HepG2 (cell line): ENCODE results near the gene SHISA5. TPM values are rescaled to one million over a fixed set of nuclear protein-coding genes. Genes with fewer than 3 reads are reported as not detected.

ENCODE experiments used
- ATAC-seq: fragments of 200-7000 bp; cut with Tn5 transposase; 3 replicates; pipeline ENCODE4 v1.9.1; 2020; ENCODE audit warnings: mild to moderate bottlenecking, moderate library complexity
- BruUV-seq: library from RNA; stranded (reverse); fragments of 400-500 nt; replicated peaks from 2 replicates; lab custom pipeline; 2021; lab: Mats Ljungman, UMichigan
- CTCF ChIA-PET: fragments of 300-600 bp; formaldehyde crosslinking; extraction: SDS; loops from one replicate; lab custom pipeline; 2021; ENCODE audit warnings: low total read pairs, inconsistent platforms, low intra/inter-chr PET ratio; lab: Yijun Ruan, JAX
- POLR2A ChIA-PET: fragments of 350-600 bp; sonication (Branson Sonifier 250); formaldehyde crosslinking; loops from one replicate; lab custom pipeline; 2020; ENCODE audit warnings: antibody characterized with exemption, inconsistent platforms; lab: Yijun Ruan, JAX
- DNase-seq: peaks from one replicate; pipeline ENCODE4 v3.0.0-alpha.2; 2015; ENCODE audit warnings: low spot score
- FAIRE-seq: peaks from 3 replicates; lab custom pipeline; 2011; peaks lifted over from hg19 to GRCh38; lab: Jason Lieb, UNC
- H2AFZ ChIP-seq: one replicate; pipeline ENCODE4 v1.6.1; 2011; ENCODE audit warnings: low read length, inconsistent platforms
- H3K27ac ChIP-seq: fragments of 300-600 bp; 3 replicates; pipeline ENCODE4 v1.8.0; 2011; ENCODE audit warnings: mixed run types, mild to moderate bottlenecking, mixed read lengths, low read length, inconsistent platforms; ENCODE audit not compliant: insufficient read depth; ENCODE audit errors: extremely low read length
- H3K27me3 ChIP-seq, 2 experiments: fragments of 200-600 bp in 1 of 2; 2 replicates in 1 of 2; 3 replicates in 1 of 2; pipeline versions ENCODE4 v1.6.0 to v1.8.0; 2011; ENCODE audit warnings: low read length in 2 of 2, mild to moderate bottlenecking in 2 of 2, moderate library complexity in 2 of 2, inconsistent platforms in 1 of 2; ENCODE audit not compliant: insufficient read depth in 2 of 2, control insufficient read depth in 1 of 2
- H3K36me3 ChIP-seq, 2 experiments: fragments of 200-600 bp in 1 of 2; replicated peaks in 1 of 2; 2 replicates in 1 of 2; 3 replicates in 1 of 2; pipeline versions ENCODE4 v1.5.1 to v1.8.0; 2011; ENCODE audit warnings: low read length in 2 of 2, inconsistent platforms in 1 of 2; ENCODE audit not compliant: insufficient read depth in 2 of 2, control insufficient read depth in 1 of 2
- H3K4me1 ChIP-seq: 2 replicates; pipeline ENCODE4 v1.5.1; 2012; ENCODE audit warnings: low read length, inconsistent platforms; ENCODE audit not compliant: insufficient read depth
- H3K4me2 ChIP-seq: 2 replicates; pipeline ENCODE4 v1.6.0; 2011; ENCODE audit warnings: low read depth, low read length, inconsistent platforms
- H3K4me3 ChIP-seq, 3 experiments: fragments of 200-600 bp in 1 of 3; sonication (generic), shearing (Covaris generic) in 1 of 3; replicated peaks in 1 of 3; 2 replicates each; pipeline ENCODE4 v1.5.1; 2011 to 2016; ENCODE audit warnings: low read length in 3 of 3, inconsistent platforms in 2 of 3, low read depth in 2 of 3, mild to moderate bottlenecking in 2 of 3, control low read depth in 1 of 3, mixed read lengths in 1 of 3; ENCODE audit not compliant: insufficient read depth in 1 of 3
- H3K79me2 ChIP-seq: one replicate; pipeline ENCODE4 v1.6.1; 2011; ENCODE audit warnings: low read length, inconsistent platforms; ENCODE audit not compliant: insufficient read depth
- H3K9ac ChIP-seq: 2 replicates; pipeline ENCODE4 v1.6.0; 2011; ENCODE audit warnings: mild to moderate bottlenecking, low read depth, low read length, inconsistent platforms; ENCODE audit not compliant: insufficient read depth
- H3K9me3 ChIP-seq: 2 replicates; pipeline ENCODE4 v1.5.1; 2012; ENCODE audit warnings: mild to moderate bottlenecking, low read length
- H4K20me1 ChIP-seq: 2 replicates; pipeline ENCODE4 v1.6.0; 2011; ENCODE audit warnings: inconsistent platforms, mild to moderate bottlenecking, low read length, moderate library complexity; ENCODE audit not compliant: insufficient read depth
- ARHGAP35 ChIP-seq: sonication (generic); formaldehyde crosslinking; IDR thresholded peaks from 2 replicates; pipeline ENCODE4 v1.9.0; 2022; ENCODE audit warnings: mild to moderate bottlenecking, inconsistent platforms, moderate library complexity, missing genetic modification reagents, borderline replicate concordance
- CHCHD3 ChIP-seq: sonication (generic); formaldehyde crosslinking; IDR thresholded peaks from 2 replicates; pipeline ENCODE4 v1.8.0; 2022; ENCODE audit warnings: mild to moderate bottlenecking, missing genetic modification reagents, moderate library complexity
- FOXP1 ChIP-seq, 2 experiments: fragments of 450-650 bp in 1 of 2; IDR thresholded peaks; 2 replicates each; pipeline ENCODE4 v1.6.1; 2017 to 2018; ENCODE audit warnings: antibody characterized with exemption in 1 of 2
- HNRNPK ChIP-seq: fragments of 200-400 bp; formaldehyde crosslinking; IDR thresholded peaks from 2 replicates; pipeline ENCODE4 v1.6.1; 2018; ENCODE audit warnings: low read length, low read depth, moderate library complexity, mild to moderate bottlenecking; ENCODE audit not compliant: poor library complexity, severe bottlenecking
- IKZF1 ChIP-seq: fragments of 450-650 bp; IDR thresholded peaks from 2 replicates; pipeline ENCODE4 v1.7.1; 2016
- LCORL ChIP-seq, 2 experiments: fragments of 450-650 bp in 1 of 2; sonication (generic) in 1 of 2; formaldehyde crosslinking in 1 of 2; IDR thresholded peaks; 2 replicates each; pipeline versions ENCODE4 v1.5.0 to v1.6.1; 2017 to 2020; ENCODE audit warnings: antibody characterized with exemption in 1 of 2, missing genetic modification reagents in 1 of 2
- NCOA2 ChIP-seq: sonication (generic); formaldehyde crosslinking; IDR thresholded peaks from 2 replicates; pipeline ENCODE4 v1.8.0; 2022; ENCODE audit warnings: inconsistent platforms
- NCOR1 ChIP-seq: fragments of 200-600 bp; sonication (generic); IDR thresholded peaks from 2 replicates; pipeline ENCODE4 v1.7.0; 2017; ENCODE audit warnings: antibody characterized with exemption, low read length, borderline replicate concordance
- NONO ChIP-seq, 2 experiments: fragments of 450-650 bp in 1 of 2; sonication (generic) in 1 of 2; formaldehyde crosslinking in 1 of 2; IDR thresholded peaks in 1 of 2; conservative IDR thresholded peaks in 1 of 2; 2 replicates each; pipeline versions ENCODE4 v1.6.1 to v1.8.0; 2017 to 2022; ENCODE audit warnings: mild to moderate bottlenecking in 1 of 2, missing genetic modification reagents in 1 of 2, moderate library complexity in 1 of 2
- RBFOX2 ChIP-seq: fragments of 200-400 bp; formaldehyde crosslinking; IDR thresholded peaks from 2 replicates; pipeline ENCODE4 v1.6.1; 2017; ENCODE audit warnings: low read depth, mild to moderate bottlenecking, low read length
- SMAD3 ChIP-seq: sonication (generic); formaldehyde crosslinking; IDR thresholded peaks from 2 replicates; pipeline ENCODE4 v1.4.0; 2020; ENCODE audit warnings: missing genetic modification reagents
- SP140L ChIP-seq: sonication (generic); formaldehyde crosslinking; IDR thresholded peaks from 2 replicates; pipeline ENCODE4 v1.4.0; 2020; ENCODE audit warnings: missing genetic modification reagents, borderline replicate concordance
- TCF7 ChIP-seq: sonication (generic); IDR thresholded peaks from 2 replicates; pipeline ENCODE4 v1.6.1; 2016; ENCODE audit warnings: antibody characterized with exemption, low read depth
- ZBTB25 ChIP-seq: IDR thresholded peaks from 2 replicates; pipeline ENCODE4 v1.6.1; 2018; ENCODE audit warnings: missing genetic modification reagents
- ZNF263 ChIP-seq: sonication (generic); formaldehyde crosslinking; IDR thresholded peaks from 2 replicates; pipeline ENCODE4 v1.4.0; 2020; ENCODE audit warnings: missing genetic modification reagents
- ZNF343 ChIP-seq: sonication (generic); formaldehyde crosslinking; IDR thresholded peaks from 2 replicates; pipeline ENCODE4 v1.4.0; 2020; ENCODE audit warnings: mild to moderate bottlenecking, missing genetic modification reagents
- ZNF687 ChIP-seq: sonication (generic); formaldehyde crosslinking; IDR thresholded peaks from 2 replicates; pipeline ENCODE4 v1.5.1; 2020; ENCODE audit warnings: mild to moderate bottlenecking, missing genetic modification reagents, moderate library complexity
- WGBS: methylation state at CpG from one replicate; pipeline ENCODE4 v1.1.6; 2017; ENCODE audit warnings: low lambda C conversion rate; 5-methylcytosine and 5-hydroxymethylcytosine counted together
- in situ Hi-C: cut with HindIII; loops from 2 replicates; pipeline ENCODE4 v1.10.0; 2017; ENCODE audit warnings: low pct_unique_long_range_greater_than_20kb; ENCODE audit not compliant: extremely low pct_ligation_motif_present
- intact Hi-C: fragments of 100-400 bp; cut with micrococcal nuclease; formaldehyde crosslinking; loops from one replicate; pipeline ENCODE4 v1.10.0; 2022; ENCODE audit not compliant: unreplicated experiment
- polyA plus RNA-seq, 8 experiments: library from polyadenylated mRNA; depleted of rRNA in 3 of 8; stranded (reverse) in 7 of 8; unstranded in 1 of 8; fragments of >200 nt; fragmentation: Illumina TruSeq in 4 of 8; extraction: Trizol in 4 of 8; gene quantifications; 2 replicates each; pipeline versions ENCODE4 v1.2.1 to v1.2.3, GENCODE V29; 2011 to 2016; ENCODE audit warnings: low read depth in 4 of 8, missing spikeins in 1 of 8, mixed read lengths in 1 of 8; ENCODE audit not compliant: insufficient read depth in 1 of 8
- total RNA-seq, 5 experiments: library from RNA; depleted of rRNA; stranded (reverse); fragments of >200 nt; fragmentation: Illumina TruSeq; extraction: Trizol; gene quantifications; 2 replicates each; pipeline ENCODE4 v1.2.3, GENCODE V29; 2016; ENCODE audit warnings: low read depth in 1 of 5

Gene SHISA5
- total and polyA plus RNA-seq, 2 of the 13 experiments (the other 11 are each of a cell fraction or from before 2014, with no cell fraction given) = 75.8 to 91.4 TPM

- TF ChIP-seq LCORL (IDR thresholded peaks at IDR 0.05) = no peak
- no peak for TF ChIP-seq LCORL (CRISPR knock-in tag; IDR thresholded peaks at IDR 0.05)
- no peak for TF ChIP-seq SMAD3 (CRISPR knock-in tag)
- no peak for TF ChIP-seq SP140L (CRISPR knock-in tag)
- peak; percentile 82 for TF ChIP-seq RBFOX2
- no peak for TF ChIP-seq TCF7
Measured at GRCh38 chr3:48425281-48425812, 78.6 kb downstream of the SHISA5 start (continued).

- H3K4me3 ChIP-seq = no peak overlapping the region
- 95% methylated on average over 22 of the region's 27 CpGs for whole genome bisulfite sequencing
- CTCF ChIA-PET = no interaction called here
- H3K27me3 ChIP-seq = no peaks in the 10 kb centered on the region
- H3K36me3 ChIP-seq = peaks cover 44 to 65% of the 10 kb centered on the region in 2 experiments
- peaks cover 82% of the 10 kb centered on the region for H4K20me1 ChIP-seq
- H3K27ac ChIP-seq = no peak overlapping the region
- ATAC-seq (no peak), FAIRE-seq (no peak), DNase-seq (no peak)
- peaks cover 71% of the 10 kb centered on the region for H3K79me2 ChIP-seq
- in situ Hi-C loops (no loop called here), intact Hi-C loops (no loop called here)
- POLR2A ChIA-PET = interaction anchor here (1.4 to 11.1 kb wide), 5 partner anchors 6 to 23 kb away, joined by 5 to 130 read pairs (median 10); partner anchors contain the start of genes CCDC51, PLXNB1 and TMA7
- peaks cover 65% of the 10 kb centered on the region for H3K4me1 ChIP-seq
- H3K9me3 ChIP-seq = no peaks in the 10 kb centered on the region
- H3K9ac ChIP-seq = no peak overlapping the region
- BruUV-seq = no TSS peak
- no peak overlapping the region for H2AFZ ChIP-seq
- H3K4me2 ChIP-seq = no peak overlapping the region; the same call in 1 of the 2 replicates
- TF ChIP-seq ZNF263 (CRISPR knock-in tag) = no peak
- no peak for TF ChIP-seq ZBTB25 (CRISPR knock-in tag)
- TF ChIP-seq RBFOX2 = peak; percentile 81
- no peak for TF ChIP-seq NCOR1
- TF ChIP-seq IKZF1 = no peak
- TF ChIP-seq CHCHD3 (CRISPR knock-in tag) = no peak
- TF ChIP-seq ZNF343 (CRISPR knock-in tag) = no peak
- no peak for TF ChIP-seq NONO (IDR thresholded peaks at IDR 0.05)
- no peak for TF ChIP-seq NONO (CRISPR knock-in tag; conservative IDR thresholded peaks at IDR 0.05)
- TF ChIP-seq NCOA2 (CRISPR knock-in tag) = no peak
- TF ChIP-seq ZNF687 (CRISPR knock-in tag) = 0 out of 2 replicates have a peak, but pooled peaks have one; percentile 21
- TF ChIP-seq HNRNPK = no peak
- no peak for TF ChIP-seq FOXP1 (IDR thresholded peaks at IDR 0.05)
- TF ChIP-seq FOXP1 (CRISPR knock-in tag; IDR thresholded peaks at IDR 0.05) = no peak
- no peak for TF ChIP-seq ARHGAP35
Measured at GRCh38 chr3:48423883-48424695, 79.9 kb downstream of the SHISA5 start.
